GM19193 (cell line): ENCODE data around the gene HOMER3.

Source experiments
- POLR2A ChIP-seq: IDR thresholded peaks from 4 replicates; pipeline ENCODE4 v1.6.1; 2011; ENCODE audit not compliant: insufficient read depth, insufficient read length; ENCODE audit errors: extremely low read depth

Gene HOMER3

GRCh38 chr19:18942692-18943091 lies 1.7 kb upstream of the HOMER3 start:
- TF ChIP-seq POLR2A = no peak

- TF ChIP-seq POLR2A = no peak
Observed at GRCh38 chr19:18941628-18942354, 774 bp upstream of the HOMER3 start.

GRCh38 chr19:18939922-18940768 lies 872 bp downstream of the HOMER3 start:
- TF ChIP-seq POLR2A = no peak

GRCh38 chr19:18939163-18939562 lies 1.9 kb downstream of the HOMER3 start:
- TF ChIP-seq POLR2A = no peak

GRCh38 chr19:18933297-18933696 lies 7.7 kb downstream of the HOMER3 start:
- no peak for TF ChIP-seq POLR2A

- no peak for TF ChIP-seq POLR2A
Observed at GRCh38 chr19:18932216-18932841, 8.7 kb downstream of the HOMER3 start.

GRCh38 chr19:18931316-18932162 lies 9.5 kb downstream of the HOMER3 start:
- no peak for TF ChIP-seq POLR2A

GRCh38 chr19:18929311-18929710 lies 11.7 kb downstream of the HOMER3 start:
- no peak for TF ChIP-seq POLR2A

- peak; percentile 10 for TF ChIP-seq POLR2A
Observed at GRCh38 chr19:18928018-18928805, 12.8 kb downstream of the HOMER3 start.

- no peak for TF ChIP-seq POLR2A
Observed at GRCh38 chr19:18924684-18925213, 16.3 kb downstream of the HOMER3 start.

GRCh38 chr19:18922228-18922985 lies 18.6 kb downstream of the HOMER3 start:
- TF ChIP-seq POLR2A = no peak

GRCh38 chr19:18921593-18921992 lies 19.4 kb downstream of the HOMER3 start:
- TF ChIP-seq POLR2A = no peak

- no peak for TF ChIP-seq POLR2A
Observed at GRCh38 chr19:18920400-18920799, 20.6 kb downstream of the HOMER3 start.
